Hematopoietic multipotent progenitor cell (in vitro differentiated cells): ENCODE data around the gene EPOP. TPM values are rescaled to one million over a fixed set of nuclear protein-coding genes. Genes with fewer than 3 reads are reported as not detected.

Experiments
- DNase-seq, 3 donors: peaks; one replicate each; pipeline ENCODE4 v3.0.0-alpha.2; 2011 to 2015; ENCODE audit warnings: low read depth in 2 of 3, low spot score in 2 of 3
- total RNA-seq: library from RNA; depleted of rRNA; stranded (reverse); fragments of >200 nt; gene quantifications from one replicate; pipeline ENCODE4 v1.2.3, GENCODE V29; 2012

Gene EPOP
- total RNA-seq, 1 donor, result 0.27 TPM

- DNase-seq, result peak; percentile 69 to 85 (median 77)
Observed at GRCh38 chr17:38676706-38677504, 2.1 kb upstream of the EPOP start.

GRCh38 chr17:38674014-38674748, 576 bp downstream of the EPOP start:
- no peak for DNase-seq

GRCh38 chr17:38673707-38674013, 1.1 kb downstream of the EPOP start:
- DNase-seq, result no peak

- peak in 1 of 3 donors; percentile 28 for DNase-seq
Observed at GRCh38 chr17:38672788-38673706, 1.7 kb downstream of the EPOP start.

- DNase-seq, result no peak
Observed at GRCh38 chr17:38671939-38672720, 2.6 kb downstream of the EPOP start.

- no peak for DNase-seq
Observed at GRCh38 chr17:38669520-38669919, 5.2 kb downstream of the EPOP start.

- DNase-seq, result no peak
Observed at GRCh38 chr17:38667787-38668122, 7.0 kb downstream of the EPOP start.

GRCh38 chr17:38667099-38667786, 7.5 kb downstream of the EPOP start:
- DNase-seq, result peak in 1 of 3 donors; percentile 73

- no peak for DNase-seq
Observed at GRCh38 chr17:38663964-38664644, 10.7 kb downstream of the EPOP start.

GRCh38 chr17:38663125-38663751, 11.5 kb downstream of the EPOP start:
- DNase-seq, result peak in 2 of 3 donors; percentile 64 to 68

- DNase-seq, result no peak
Observed at GRCh38 chr17:38660097-38661025, 14.4 kb downstream of the EPOP start.

GRCh38 chr17:38659415-38659814, 15.3 kb downstream of the EPOP start:
- DNase-seq, result no peak

- peak in 1 of 3 donors; percentile 26 for DNase-seq
Observed at GRCh38 chr17:38658741-38659345, 15.9 kb downstream of the EPOP start.

GRCh38 chr17:38657824-38658740, 16.7 kb downstream of the EPOP start:
- DNase-seq, result no peak

GRCh38 chr17:38656959-38657823, 17.6 kb downstream of the EPOP start:
- no peak for DNase-seq
